ENCODE measurements around the gene WDR20. TPM values are rescaled to one million over a fixed set of nuclear protein-coding genes. Genes with fewer than 3 reads are reported as not detected.

Gene WDR20
- total RNA-seq, 1 donor from 2014 or later: 33.4 TPM

DNA sequence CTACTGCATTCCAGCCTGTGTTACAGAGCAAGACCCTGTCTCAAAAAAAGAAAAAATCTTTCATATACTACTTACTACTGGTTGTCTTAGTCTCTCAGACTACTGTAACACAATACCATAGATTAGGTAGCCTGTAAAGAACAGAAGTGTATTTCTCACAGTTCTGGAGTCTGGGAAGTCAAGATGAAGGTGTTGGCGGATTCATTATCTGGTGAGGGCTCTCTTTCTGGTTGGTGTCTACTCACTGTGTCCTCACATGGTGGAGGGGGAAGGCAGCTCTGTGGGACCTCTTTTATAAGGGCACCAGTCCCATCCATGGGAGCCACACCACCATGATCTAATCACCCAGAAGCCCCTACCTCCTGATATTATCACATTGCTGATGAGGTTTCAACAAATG lies 14.4 kb downstream of the WDR20 start:
- peaks cover 19% of the 10 kb centered on the region for H3K4me1 Mint-ChIP-seq (ENCODE audit: unreplicated experiment)
- H3K9me3 Mint-ChIP-seq: no peaks in the 10 kb centered on the region
- TF ChIP-seq, protein P1, sequence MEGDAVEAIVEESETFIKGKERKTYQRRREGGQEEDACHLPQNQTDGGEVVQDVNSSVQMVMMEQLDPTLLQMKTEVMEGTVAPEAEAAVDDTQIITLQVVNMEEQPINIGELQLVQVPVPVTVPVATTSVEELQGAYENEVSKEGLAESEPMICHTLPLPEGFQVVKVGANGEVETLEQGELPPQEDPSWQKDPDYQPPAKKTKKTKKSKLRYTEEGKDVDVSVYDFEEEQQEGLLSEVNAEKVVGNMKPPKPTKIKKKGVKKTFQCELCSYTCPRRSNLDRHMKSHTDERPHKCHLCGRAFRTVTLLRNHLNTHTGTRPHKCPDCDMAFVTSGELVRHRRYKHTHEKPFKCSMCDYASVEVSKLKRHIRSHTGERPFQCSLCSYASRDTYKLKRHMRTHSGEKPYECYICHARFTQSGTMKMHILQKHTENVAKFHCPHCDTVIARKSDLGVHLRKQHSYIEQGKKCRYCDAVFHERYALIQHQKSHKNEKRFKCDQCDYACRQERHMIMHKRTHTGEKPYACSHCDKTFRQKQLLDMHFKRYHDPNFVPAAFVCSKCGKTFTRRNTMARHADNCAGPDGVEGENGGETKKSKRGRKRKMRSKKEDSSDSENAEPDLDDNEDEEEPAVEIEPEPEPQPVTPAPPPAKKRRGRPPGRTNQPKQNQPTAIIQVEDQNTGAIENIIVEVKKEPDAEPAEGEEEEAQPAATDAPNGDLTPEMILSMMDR (conservative IDR thresholded peaks at IDR 0.05): no peak
- DNase-seq (ENCODE audit: extremely low spot score, unreplicated experiment): no peak
- H3K36me3 Mint-ChIP-seq: peaks cover 12% of the 10 kb centered on the region
- H3K27ac Mint-ChIP-seq: no peak overlapping the region
- H3K4me3 Mint-ChIP-seq: no peak overlapping the region
- H3K27me3 Mint-ChIP-seq: no peaks in the 10 kb centered on the region

DNA sequence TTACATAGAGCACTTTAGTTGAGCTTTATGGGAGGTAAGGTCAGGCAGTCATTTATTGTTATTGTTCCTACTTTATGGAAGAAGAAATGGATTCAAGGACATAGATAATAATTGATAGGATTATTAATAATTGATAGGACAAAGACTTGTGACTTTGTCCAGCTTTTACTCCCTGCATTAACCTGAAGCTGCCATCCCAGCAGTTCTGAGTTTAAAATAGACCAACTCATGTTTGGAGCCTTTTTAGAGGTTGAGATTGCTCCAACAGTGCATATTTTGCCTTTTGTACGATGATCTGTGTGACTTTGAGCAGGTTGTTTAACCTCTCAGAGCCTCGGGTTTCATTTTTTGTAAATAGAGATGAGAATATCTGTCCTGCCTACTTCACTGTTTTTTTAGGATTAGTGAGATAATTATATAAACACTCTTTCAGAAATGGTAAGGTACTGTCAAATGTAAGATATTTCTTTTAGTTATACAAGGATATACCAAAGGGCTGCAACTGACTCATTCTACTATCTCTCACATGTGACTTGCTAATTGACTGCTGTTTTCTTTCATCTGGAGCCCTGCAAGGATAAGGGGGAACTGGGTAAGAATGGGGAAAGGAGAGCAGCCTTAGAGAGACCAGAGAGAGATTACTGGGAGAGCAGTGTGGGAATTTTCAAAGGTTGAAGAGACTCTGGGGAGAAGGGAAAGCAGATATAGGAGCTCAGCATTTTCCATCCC lies 15.3 kb downstream of the WDR20 start:
- DNase-seq (ENCODE audit: extremely low spot score, unreplicated experiment): no peak
- TF ChIP-seq, protein P1 (conservative IDR thresholded peaks at IDR 0.05): no peak
- Mint-ChIP-seq H3K4me3 (no peak overlapping the region), H3K4me1 (ENCODE audit: unreplicated experiment) (peaks cover 19% of the 10 kb centered on the region), H3K27ac (peak overlapping the region; percentile 39), H3K36me3 (peaks cover 12% of the 10 kb centered on the region), H3K27me3 (no peaks in the 10 kb centered on the region), H3K9me3 (no peaks in the 10 kb centered on the region)

DNA sequence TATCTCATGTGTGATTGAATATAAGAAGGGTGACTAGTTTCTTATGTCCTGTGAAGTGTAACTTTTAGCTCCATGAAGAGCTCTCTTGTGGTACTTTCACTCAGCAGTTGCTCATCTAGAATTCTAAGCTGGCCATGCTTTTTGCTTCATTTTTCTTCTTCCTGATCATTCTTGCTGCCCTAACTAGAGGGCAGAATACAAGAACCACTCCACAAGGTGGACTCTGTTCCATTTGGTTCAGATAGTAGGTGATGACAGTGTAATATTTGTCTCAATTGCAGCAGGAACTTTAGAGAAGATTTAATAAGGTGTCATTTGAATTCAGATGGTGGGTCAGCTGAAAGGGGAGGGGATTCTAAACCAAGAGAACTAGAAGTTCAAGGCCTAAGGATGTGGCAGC lies 17.6 kb downstream of the WDR20 start:
- Mint-ChIP-seq H3K4me3 (no peak overlapping the region), H3K27ac (peak overlapping the region; percentile 19), H3K36me3 (peaks cover 11% of the 10 kb centered on the region), H3K27me3 (no peaks in the 10 kb centered on the region), H3K4me1 (ENCODE audit: unreplicated experiment) (peaks cover 19% of the 10 kb centered on the region), H3K9me3 (no peaks in the 10 kb centered on the region)
- no peak for DNase-seq (ENCODE audit: extremely low spot score, unreplicated experiment)
- TF ChIP-seq, protein P1 (conservative IDR thresholded peaks at IDR 0.05): no peak

DNA sequence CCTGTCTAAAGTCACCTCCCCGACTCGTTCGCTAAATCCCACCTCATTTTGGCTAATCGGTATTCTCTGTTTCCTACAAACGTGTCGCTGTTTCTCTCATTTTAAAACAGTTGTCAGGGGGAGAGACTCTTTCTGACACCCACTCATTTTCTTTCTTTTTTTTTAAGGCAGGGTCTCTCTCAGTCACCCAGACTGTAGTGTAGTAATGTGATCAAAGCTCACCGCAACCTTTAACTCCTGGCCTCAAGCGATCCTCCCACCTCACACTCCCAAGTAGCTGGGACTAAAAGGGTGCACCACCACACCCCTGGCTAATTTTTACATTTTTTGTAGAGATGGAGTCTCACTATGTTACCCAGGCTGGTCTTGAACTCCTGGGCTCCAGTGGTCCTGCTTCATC lies 19.1 kb downstream of the WDR20 start:
- Mint-ChIP-seq H3K4me1 (ENCODE audit: unreplicated experiment) (peaks cover 16% of the 10 kb centered on the region), H3K36me3 (peaks cover 13% of the 10 kb centered on the region), H3K27me3 (no peaks in the 10 kb centered on the region), H3K4me3 (no peak overlapping the region), H3K27ac (no peak overlapping the region), H3K9me3 (no peaks in the 10 kb centered on the region)
- DNase-seq (ENCODE audit: extremely low spot score, unreplicated experiment): no peak
- TF ChIP-seq, protein P1 (conservative IDR thresholded peaks at IDR 0.05): no peak

DNA sequence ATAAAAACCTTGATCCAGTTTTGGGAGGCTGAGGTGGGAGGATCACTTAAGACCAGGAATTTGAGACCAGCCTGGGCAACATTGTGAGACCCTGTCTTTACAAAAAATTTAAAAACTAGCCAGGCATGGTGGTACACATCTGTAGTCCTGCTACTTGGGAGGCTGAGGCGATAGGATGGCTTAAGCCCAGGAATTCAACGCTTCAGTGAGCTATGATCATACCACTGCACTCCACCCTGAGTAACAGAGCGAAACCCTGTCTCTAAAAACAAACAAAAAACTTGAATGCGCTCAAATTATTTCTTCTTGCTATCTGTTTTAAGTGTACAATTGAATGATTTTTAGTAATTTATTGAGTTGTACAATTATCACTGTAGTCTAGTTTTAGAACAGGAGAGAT lies 20.1 kb downstream of the WDR20 start:
- H3K36me3 Mint-ChIP-seq: peaks cover 20% of the 10 kb centered on the region
- H3K4me1 Mint-ChIP-seq (ENCODE audit: unreplicated experiment): peaks cover 21% of the 10 kb centered on the region
- H3K4me3 Mint-ChIP-seq: no peak overlapping the region
- peaks cover 5% of the 10 kb centered on the region for H3K9me3 Mint-ChIP-seq
- H3K27ac Mint-ChIP-seq: no peak overlapping the region
- H3K27me3 Mint-ChIP-seq: no peaks in the 10 kb centered on the region
- TF ChIP-seq, protein P1 (conservative IDR thresholded peaks at IDR 0.05): no peak
- no peak for DNase-seq (ENCODE audit: extremely low spot score, unreplicated experiment)

All from type B pancreatic cell (in vitro differentiated cells).